Measurements from ENCODE around the gene CALU.

CALU gene

DNA sequence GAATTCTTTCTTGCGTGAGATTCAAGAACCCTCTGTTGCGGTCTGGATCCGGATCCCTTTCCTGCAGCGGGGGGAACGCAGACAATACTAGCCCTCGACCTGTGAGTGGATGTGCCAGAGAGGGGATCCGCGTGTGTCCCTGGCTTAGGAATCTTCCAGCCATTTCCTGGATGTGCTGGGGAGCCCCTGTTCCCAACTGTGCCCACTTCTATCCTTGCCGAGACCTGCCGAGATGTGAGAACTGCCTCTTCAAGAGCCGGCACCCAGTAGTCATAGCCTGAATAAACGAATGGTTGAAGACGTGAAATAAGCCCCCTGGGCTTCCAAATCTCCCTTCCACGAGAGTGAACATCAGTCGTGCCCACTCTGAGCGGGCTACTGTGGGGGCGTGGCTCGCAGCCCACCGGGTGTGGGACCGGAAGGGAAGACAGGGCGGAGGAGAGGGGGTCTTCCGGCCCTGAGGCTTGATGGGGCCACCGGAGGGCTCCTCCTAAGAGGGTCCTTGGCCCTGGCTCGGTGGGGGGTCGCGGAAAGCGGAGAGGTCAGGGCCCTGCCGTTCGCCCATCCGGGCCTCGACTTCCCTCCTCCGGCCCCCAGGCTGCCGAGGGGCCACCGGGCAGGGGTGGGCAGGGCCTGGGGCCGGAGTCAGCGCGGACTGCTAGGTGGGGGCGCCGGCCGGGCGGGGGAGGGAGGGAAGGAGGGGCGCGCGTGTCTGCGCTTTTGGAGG is 51.3 kb downstream of the CALU start:
- DNase-seq, result no peak

GRCh38 chr7:128791121-128791971 is 52.2 kb downstream of the CALU start, which contains the start of gene CCDC136:
CCDC136 (plus strand) TSS chr7:128791968; CDS start chr7:128792412, 444 bp downstream.
- peak; percentile 73 for DNase-seq

- no peak for DNase-seq
These were observed 52.8 kb downstream of the CALU start for GRCh38 chr7:128791972-128792327.

GRCh38 chr7:128792471-128793180 is 53.5 kb downstream of the CALU start:
- no peak for DNase-seq

DNA sequence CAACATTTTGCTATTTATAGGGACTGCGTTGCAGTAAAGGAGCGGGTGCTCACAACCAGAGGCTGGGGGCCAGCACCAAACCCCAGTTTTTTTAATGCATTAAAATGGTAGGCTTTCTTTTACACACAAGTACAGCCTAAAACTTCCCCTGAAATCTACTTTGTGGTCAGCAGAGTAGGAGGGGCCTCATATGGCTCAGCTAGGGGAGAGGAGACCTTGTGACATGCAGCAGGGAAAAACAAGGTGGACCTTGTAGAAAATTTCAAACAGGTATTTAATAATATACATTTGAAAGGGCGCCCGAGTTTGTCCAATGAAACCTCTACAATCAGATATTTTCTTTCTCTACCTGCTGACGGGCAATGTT is 54.0 kb downstream of the CALU start:
- DNase-seq, result no peak

DNA sequence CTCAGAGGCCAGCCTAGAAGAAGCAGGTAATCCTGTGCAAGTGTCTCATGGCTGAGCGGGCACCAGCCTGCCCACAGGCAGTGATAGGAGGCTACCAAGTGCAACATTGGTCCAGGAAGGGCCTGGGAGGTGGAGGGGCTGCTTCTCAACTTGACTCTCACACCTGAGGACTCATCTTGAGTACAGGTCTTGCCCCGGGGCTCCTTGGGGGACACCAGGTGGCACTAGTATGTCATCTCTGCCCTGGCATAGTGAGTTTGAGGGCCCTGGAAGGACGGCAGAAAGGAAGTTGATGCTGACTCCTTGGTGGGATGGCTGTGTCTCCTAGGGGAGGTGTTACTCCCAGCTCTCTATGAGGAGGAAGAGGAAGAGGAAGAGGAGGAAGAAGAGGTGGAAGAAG is 54.9 kb downstream of the CALU start:
- no peak for DNase-seq

GRCh38 chr7:128794436-128794835 is 55.3 kb downstream of the CALU start:
- DNase-seq, result no peak

DNA sequence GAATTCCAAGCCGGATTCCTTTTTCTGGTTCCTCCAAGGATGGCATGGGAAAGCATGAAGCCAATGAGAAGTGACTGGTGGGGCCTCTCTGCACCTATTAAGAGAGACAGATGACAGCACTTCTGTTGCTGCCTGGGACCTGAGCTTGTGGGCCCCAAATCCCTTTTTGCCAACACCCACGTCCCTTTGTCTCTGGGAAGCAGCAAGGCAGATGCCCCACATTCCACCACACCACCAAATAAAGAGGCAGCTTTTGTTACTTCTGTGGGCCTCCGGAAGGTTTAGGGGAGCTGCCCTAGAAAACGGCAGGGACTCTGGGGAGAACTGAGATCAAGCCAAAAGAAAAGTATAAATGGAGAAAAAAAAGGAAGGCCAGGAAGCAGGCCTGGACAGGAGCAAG is 56.0 kb downstream of the CALU start:
- no peak for DNase-seq

DNA sequence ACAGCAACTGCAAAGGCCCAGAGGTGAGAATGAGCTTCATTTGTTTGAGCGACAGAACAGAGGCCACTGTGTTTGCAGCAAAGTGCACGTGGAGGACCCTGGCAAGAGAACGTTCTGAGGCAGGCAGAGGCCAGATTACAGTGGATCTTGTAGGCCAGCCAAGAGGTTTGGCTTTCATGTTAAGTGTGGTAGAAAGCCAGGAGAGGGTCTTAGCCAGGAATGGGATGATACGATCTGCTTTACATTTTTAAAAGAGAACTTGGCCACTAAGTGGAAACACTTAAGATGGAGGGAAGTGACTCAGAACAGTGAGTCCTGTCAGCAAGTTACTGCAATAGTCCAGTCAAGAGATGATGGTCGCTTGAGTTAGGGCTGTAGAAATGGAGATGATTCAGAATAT is 57.2 kb downstream of the CALU start:
- no peak for DNase-seq

DNA sequence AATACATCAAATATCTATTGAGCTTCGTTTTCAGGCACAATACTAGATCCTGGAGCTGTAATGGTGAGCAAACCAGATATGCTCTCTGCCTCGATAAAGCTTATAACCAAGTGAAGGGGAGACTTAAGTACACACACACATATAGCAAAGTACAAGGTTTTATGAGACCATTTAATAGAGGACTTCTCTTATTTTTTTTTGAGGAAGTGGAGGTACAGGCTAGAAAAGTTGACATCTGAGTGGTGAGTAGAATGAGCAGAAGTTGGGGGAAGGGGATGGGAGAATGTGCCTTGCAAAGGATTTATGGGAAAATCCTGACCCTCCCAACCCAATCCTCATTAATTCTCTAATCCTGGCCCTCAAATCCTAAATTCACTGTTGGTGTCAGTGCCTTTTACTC is 60.3 kb downstream of the CALU start:
- no peak for DNase-seq

- DNase-seq, result no peak
These were observed 61.4 kb downstream of the CALU start for GRCh38 chr7:128800567-128800966.

DNA sequence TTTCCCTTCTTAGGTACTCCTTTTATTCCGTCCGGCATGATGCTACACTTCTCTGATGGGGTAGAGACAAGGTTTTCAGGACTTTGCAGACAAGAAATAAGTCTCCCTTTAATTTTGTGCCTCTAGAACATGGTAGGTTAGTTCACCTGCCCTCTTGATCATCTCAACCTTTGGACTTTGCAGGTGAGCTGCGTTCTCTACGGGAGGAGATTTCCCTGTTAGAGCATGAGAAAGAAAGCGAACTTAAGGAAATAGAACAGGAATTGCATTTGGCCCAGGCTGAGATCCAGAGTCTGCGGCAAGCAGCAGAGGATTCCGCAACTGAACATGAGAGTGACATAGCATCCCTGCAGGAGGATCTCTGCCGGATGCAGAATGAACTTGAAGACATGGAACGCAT is 61.8 kb downstream of the CALU start:
- no peak for DNase-seq

DNA sequence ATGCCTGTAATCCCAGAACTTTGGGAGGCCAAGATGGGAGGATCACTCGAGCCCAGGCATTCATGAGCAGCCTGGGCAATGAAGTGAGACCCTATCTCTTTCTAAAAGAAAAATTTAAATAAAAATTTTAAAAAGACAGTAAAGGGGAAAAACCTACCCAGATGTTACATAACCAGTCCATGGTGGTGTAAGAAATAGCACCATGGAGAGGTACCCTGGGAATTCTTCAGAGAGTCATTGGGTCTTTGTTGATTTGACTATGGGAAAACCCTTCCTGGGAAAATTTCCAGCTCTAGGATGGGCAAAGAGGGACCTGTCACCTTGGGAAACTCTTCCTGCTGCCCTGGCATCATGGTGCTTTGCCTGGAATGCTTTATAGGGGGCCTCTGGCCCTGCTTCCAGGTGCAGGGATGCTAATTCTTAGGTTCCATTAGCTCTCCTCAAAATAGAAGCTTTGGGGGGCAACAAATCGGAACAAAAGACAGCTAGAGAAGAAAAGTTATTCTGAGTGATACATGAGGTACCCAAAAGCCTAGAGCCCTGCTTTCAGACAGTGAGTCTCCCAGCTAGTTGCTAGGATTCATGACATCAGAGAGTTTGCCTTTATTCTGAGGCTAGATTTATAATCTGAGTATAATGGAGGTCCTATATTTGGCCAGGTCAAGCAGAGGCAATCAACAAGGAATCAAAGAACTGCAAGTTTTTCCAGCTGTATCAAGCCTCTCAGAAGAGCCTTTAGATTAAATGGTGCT is 62.7 kb downstream of the CALU start:
- DNase-seq, result no peak

DNA sequence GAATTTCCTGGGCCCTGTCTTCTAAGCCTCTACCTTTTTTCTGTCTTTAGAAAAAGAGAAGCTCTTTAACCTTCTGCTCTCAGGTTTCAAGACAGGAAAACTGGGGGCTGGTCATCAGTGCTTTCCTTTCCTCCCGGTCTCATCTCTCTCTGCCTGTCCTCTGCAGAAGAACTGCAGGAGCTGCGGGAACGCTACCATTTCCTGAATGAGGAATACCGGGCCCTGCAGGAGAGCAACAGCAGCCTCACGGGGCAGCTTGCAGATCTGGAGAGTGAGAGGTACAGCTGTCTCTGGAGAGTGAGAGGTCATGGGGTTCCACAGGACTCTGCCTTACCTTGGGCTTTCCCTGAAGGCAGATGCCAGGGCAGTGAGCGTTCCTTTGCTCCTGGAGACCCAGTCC is 65.3 kb downstream of the CALU start:
- DNase-seq, result no peak

- no peak for DNase-seq
These were observed 66.1 kb downstream of the CALU start for GRCh38 chr7:128805225-128805624.

DNA sequence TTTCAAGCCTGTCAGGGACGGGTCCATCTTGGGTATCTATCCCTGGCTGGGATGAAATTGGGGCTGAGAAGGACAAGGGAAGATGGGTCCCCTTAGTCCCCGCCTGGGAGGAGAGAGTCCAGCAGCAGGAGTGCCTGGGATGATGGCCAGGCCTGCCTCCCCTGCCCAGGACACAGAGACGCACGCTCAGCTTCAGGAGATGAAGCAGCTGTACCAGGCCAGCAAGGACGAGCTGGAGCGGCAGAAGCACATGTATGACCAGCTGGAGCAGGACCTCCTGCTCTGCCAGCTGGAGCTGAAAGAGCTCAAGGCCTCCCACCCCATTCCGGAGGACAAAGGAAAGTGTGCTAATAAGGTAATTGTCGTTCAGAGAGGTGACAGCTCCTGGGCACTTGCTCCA is 68.0 kb downstream of the CALU start:
- no peak for DNase-seq

GRCh38 chr7:128809363-128809762 is 70.2 kb downstream of the CALU start:
- no peak for DNase-seq

- DNase-seq, result no peak
These were observed 71.3 kb downstream of the CALU start for GRCh38 chr7:128810473-128810872.

GRCh38 chr7:128810997-128811396 is 71.8 kb downstream of the CALU start:
- no peak for DNase-seq

DNA sequence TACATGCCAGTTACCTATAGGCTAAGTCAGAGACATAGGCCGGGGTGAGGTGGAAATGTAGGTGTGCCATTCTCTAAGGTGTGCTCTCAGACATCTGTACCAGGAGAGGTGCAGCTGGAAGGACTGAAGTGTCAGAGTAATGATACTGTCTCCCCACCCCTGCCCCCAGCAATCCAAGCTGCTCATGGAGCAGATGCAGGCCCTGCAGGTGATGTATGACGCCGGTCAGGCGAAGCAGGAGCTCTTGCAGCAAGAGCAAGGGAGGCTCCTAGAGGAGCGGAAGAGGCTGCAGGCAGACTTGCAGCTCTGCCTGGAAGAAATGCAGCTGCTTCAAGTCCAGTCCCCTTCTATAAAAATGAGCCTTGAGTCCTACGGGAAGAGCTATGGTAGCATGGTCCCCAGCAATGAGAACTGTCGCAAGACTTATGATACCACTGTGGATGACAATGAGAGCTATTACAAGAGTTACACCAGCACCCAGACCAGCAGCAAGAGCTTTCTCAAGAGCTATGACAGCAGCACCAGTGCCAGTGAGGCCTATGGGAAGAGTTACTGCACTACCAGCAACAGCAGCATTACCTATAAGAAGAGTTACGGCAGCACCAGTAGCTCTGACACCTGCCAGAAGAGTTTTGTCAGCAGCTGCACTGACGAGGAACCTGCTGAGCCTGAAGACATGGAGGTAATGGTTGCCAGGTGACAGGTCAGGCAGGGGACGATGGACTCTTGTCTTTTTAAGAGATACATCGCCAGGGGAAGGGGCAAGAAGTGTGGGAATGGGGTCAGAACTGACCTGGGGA is 72.7 kb downstream of the CALU start:
- DNase-seq, result no peak

- DNase-seq, result no peak
These were observed 73.5 kb downstream of the CALU start for GRCh38 chr7:128812514-128813168.

DNA sequence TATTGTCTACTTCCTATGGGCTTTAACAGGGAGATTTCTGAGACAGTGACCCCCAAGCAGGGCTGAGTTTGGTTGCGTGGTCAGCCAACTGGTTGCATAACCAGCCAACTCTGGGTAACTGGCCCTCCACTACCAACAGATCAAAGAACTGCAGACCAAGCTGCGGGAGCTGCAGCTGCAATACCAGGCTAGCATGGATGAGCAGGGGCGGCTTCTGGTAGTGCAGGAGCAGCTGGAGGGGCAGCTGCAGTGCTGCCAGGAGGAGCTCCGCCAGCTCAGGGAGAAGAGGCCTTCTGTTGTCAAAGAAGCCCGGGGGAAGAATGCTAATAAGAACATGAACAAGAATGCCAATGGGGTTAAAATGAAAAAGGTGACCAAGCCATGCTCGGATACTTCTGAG is 75.3 kb downstream of the CALU start:
- no peak for DNase-seq
